ENCODE measurements around the gene PPIAL4G.
"Not testable (repeated sequence)": the region's sequence is repeated elsewhere in the genome, so short reads cannot be mapped to it uniquely, and the experiment has no call there.

The PPIAL4G gene

DNA sequence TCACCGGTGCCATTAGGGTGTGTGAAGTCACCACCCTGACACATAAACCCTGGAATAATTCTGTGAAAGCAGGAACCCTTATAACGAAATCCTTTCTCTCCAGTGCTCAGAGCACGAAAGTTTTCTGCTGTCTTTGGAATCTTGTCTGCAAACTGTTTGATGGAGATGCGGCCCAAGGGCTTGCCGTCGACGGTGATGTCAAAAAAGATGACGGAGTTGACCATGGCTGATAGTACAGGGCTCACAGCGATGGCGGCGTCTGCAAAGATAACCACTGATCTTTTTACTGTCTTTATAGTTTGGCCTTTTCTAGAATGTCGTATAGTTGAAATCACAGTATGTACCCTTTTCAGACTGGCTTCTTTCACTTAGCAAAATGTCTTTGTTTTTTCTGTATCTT is at the start of gene PPIAL4G:
TSS of gene PPIAL4G (minus strand) at position 274 of the 400 bp plus-strand sequence. CDS start at position 224, 50 bp downstream.
- not testable (repeated sequence) for DNase-seq (ENCODE audit: low read depth in 1 of 2, low spot score in 1 of 2)

GRCh38 chr1:148532158-148532557 is 49.1 kb upstream of the PPIAL4G start:
- not testable (repeated sequence) for DNase-seq (ENCODE audit: low read depth in 1 of 2, low spot score in 1 of 2)

- DNase-seq (ENCODE audit: low read depth in 1 of 2, low spot score in 1 of 2) = peak; percentile 22 to 47
Measured at GRCh38 chr1:148529101-148529567, 46.0 kb upstream of the PPIAL4G start.

GRCh38 chr1:148528591-148528990 is 45.5 kb upstream of the PPIAL4G start:
- not testable (repeated sequence) for DNase-seq (ENCODE audit: low read depth in 1 of 2, low spot score in 1 of 2)

- peak in 1 of 2 donors; percentile 4 for DNase-seq (ENCODE audit: low read depth in 1 of 2, low spot score in 1 of 2)
Measured at GRCh38 chr1:148526587-148526986, 43.5 kb upstream of the PPIAL4G start.

DNA sequence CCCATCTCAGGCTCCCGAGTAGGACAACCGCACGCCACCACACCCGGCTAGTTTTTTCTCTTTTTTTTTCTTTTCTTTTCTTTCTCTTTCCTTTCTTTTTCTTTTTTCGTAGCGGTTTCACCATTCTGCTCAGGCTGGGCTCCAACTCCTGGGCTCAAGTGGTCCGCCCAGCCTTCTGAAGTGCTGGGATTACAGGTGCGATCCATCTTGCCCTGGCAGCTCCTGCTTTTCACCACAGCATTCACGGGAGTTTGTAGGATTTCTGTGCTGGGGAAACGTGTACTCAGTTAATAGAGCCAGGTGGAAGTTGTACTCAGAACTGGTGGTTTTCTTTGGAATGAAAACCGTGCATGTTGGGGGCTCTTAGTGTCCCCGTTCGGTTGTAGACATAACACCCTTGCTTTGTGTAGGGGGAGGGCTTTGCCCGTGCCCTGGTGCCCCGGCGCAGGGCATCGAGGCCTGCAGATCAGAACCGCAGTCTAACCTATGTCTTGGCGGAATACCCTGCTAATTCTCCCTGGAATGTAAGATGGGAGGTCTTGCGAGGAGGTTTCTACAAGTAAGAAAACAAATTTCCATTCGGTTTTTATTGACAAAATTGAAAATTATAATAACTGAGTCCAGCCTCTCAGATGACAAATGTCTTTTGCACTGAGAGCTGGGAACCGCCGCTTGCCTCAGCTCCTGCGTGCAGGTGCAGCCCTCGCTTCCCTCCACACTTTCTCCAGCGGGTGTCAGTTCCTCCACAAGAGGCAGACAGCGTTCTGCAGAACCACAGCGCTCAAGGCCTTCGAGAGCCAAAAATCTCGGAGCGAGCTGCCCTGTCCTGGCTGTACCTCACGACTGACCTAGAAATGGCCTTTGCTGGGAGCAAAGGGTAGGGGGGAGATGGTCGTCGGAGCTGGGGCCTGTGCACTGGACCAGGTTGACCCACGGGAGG is 40.4 kb upstream of the PPIAL4G start:
- DNase-seq (ENCODE audit: low read depth in 1 of 2, low spot score in 1 of 2) = not testable (repeated sequence)

- peak; percentile 64 to 83 for DNase-seq (ENCODE audit: low read depth in 1 of 2, low spot score in 1 of 2)
Measured at GRCh38 chr1:148522561-148523204, 39.6 kb upstream of the PPIAL4G start.

- peak; percentile 51 to 73 for DNase-seq (ENCODE audit: low read depth in 1 of 2, low spot score in 1 of 2)
Measured at GRCh38 chr1:148522072-148522471, 39.0 kb upstream of the PPIAL4G start.

DNA sequence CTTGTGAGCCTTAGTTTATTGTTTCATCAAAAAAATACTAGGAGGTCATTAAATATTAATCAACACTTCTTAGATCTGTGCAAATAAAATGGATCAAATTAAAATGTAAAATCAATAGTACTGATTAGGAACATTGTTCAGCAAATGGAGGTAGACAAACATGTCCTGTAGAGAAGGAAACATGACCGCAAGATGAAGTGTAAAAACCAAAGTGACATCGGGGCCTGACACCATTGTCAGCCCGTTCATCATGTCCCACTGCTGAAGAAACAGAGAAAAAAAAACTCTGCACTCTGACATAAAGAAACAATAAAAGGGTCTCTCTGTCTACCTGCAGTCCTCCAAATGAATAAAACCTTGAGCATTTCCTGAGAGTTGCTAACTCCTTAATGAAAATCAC is 31.2 kb upstream of the PPIAL4G start:
- not testable (repeated sequence) for DNase-seq (ENCODE audit: low read depth in 1 of 2, low spot score in 1 of 2)

DNA sequence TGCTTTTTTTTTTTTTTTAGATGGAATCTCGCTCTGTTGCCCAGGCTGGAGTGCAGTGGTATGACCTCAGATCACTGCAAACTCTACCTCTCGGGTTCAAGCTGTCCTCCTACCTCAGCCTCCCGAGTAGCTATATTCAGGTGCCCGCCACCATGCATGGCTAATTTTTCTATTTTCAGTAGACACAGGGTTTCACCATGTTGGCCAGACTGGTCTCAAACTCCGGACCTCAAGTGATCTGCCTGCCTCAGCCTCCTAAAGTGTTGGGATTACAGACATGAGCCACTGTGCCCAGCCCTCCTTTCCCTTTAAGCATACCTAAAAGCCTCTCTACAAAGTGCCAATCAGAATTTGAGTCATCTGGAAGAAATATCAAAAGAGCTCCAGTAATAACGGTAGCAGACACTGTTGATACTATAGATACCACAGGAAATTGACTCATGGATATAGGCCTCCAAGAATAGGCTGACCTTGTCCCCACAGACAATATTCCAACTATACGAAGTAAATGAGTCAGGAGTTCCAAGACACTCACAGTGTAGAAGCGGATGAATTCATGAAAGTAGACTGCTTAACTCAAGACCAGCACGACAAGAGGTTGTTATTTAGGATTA is 29.6 kb upstream of the PPIAL4G start:
- not testable (repeated sequence) for DNase-seq (ENCODE audit: low read depth in 1 of 2, low spot score in 1 of 2)

DNA sequence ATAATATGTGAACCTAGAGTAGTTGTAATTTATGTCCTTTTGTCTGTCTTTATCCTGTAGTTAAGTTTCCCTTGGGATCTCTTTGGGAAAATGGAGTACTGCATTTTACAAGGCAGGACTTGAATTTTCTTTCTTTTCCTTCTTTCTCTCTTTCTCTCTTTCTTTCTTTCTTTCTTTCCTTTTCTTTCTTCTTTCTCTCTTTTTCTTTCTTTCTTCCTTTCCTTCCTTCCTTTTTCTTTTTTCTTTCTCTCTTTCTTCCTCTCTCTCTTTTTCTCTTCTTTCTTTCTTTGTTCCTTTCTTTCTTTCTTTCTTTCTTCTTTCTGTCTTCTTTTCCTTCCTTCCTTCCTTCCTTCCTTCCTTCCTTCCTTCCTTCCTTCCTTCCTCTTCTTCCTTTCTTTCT is 10.8 kb upstream of the PPIAL4G start:
- DNase-seq (ENCODE audit: low read depth in 1 of 2, low spot score in 1 of 2) = not testable (repeated sequence)

- peak in 1 of 2 donors; percentile 0 for DNase-seq (ENCODE audit: low read depth in 1 of 2, low spot score in 1 of 2)
Measured at GRCh38 chr1:148481134-148481533, 2.0 kb downstream of the PPIAL4G start.

DNA sequence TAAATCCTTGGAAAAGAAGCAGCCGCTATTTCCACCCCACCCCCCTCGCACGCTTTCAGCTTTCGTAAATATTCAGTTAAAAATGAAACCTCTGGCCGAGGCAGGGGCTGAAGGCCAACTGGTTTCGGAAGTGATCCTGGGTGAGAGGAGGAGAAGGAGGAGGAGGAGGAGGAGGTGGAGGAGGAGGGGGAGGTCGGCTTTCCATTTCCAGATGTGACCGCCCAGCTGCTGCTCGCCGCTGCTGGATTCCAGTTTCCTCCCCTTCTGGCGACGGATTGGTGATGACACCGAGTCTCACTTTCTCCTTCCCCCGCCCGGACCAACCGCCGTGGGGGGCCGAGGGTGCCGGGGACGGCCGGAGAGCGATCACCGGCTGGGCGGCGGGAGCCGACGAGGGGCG is 23.4 kb downstream of the PPIAL4G start:
- not testable (repeated sequence) for DNase-seq (ENCODE audit: low read depth in 1 of 2, low spot score in 1 of 2)

GRCh38 chr1:148458901-148459581 is 24.1 kb downstream of the PPIAL4G start:
- peak; percentile 4 to 10 for DNase-seq (ENCODE audit: low read depth in 1 of 2, low spot score in 1 of 2)

DNA sequence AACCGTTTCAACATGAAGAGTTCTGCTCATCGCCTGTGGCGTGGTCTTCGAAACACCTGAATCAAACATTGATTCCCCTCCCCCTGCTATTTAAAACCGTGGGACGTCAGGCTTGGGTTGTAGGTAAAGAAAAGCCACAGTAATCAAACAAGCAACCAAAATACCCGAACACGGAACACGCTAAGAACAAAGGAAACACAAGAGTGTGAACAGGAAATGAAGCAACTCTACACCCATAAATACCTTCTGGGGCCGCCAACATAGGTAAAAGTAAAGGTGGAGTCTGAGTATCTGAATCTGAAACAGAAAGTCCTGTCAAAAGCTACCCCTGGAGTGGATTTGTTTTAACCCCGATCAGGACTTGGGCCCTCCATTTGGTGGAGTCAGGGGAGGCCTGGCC is 24.7 kb downstream of the PPIAL4G start:
- DNase-seq (ENCODE audit: low read depth in 1 of 2, low spot score in 1 of 2) = peak in 1 of 2 donors; percentile 35

- DNase-seq (ENCODE audit: low read depth in 1 of 2, low spot score in 1 of 2) = not testable (repeated sequence)
Measured at GRCh38 chr1:148452845-148453244, 30.3 kb downstream of the PPIAL4G start.

GRCh38 chr1:148439654-148440325 is 43.3 kb downstream of the PPIAL4G start:
- not testable (repeated sequence) for DNase-seq (ENCODE audit: low read depth in 1 of 2, low spot score in 1 of 2)

- DNase-seq (ENCODE audit: low read depth in 1 of 2, low spot score in 1 of 2) = no peak
Measured at GRCh38 chr1:148435406-148435805, 47.7 kb downstream of the PPIAL4G start.

DNA sequence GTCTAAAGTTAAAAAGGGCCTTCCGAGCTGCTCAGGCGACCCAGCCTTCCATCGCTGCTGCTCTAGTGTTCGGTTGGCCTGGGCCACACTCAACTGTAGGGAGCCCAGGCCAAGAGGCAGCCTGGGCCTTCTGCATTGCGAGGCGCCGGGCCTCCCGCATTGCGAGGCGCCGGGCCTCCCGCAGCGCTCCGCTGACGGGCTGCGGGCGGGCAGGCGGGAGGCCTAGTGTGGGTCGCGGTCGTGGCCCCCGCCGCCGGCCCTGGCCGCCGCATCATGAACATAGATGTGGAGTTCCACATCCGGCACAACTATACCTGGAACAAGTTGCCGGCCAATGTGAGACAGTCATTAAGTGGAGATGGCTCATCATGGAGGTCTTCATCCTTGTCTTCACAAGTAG is 48.3 kb downstream of the PPIAL4G start:
- no peak for DNase-seq (ENCODE audit: low read depth in 1 of 2, low spot score in 1 of 2)

DNA sequence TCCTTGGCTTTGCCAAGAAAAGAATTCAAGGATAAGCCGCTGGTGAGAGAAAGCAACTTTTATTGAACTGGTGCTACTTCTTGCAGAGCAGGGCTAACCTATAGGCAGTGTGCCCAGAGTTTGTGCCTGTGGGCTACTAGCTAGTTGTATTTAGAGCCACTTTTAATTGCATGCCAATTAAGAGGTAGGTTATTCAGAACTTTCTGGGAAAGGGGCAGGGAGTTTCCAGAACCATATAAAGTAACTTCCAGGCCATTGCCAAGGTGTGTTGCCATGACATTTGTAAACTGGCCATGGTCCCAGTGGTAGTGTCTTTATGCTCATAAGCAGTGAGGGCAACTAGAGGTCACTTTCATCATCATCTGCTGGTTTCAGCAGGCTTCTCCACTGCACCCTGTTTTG is 50.2 kb downstream of the PPIAL4G start:
- DNase-seq (ENCODE audit: low read depth in 1 of 2, low spot score in 1 of 2) = not testable (repeated sequence)

Data from activated T-helper 1 cell treated with anti-CD3 and anti-CD28 coated beads, Interleukin-2, amount 50 U/mL, for 16 hours (primary cell).